Measurements from ENCODE around the gene ZNF605.
"Not testable (repeated sequence)": the region's sequence is repeated elsewhere in the genome, so short reads cannot be mapped to it uniquely, and the experiment has no call there.

ZNF605 gene

DNA sequence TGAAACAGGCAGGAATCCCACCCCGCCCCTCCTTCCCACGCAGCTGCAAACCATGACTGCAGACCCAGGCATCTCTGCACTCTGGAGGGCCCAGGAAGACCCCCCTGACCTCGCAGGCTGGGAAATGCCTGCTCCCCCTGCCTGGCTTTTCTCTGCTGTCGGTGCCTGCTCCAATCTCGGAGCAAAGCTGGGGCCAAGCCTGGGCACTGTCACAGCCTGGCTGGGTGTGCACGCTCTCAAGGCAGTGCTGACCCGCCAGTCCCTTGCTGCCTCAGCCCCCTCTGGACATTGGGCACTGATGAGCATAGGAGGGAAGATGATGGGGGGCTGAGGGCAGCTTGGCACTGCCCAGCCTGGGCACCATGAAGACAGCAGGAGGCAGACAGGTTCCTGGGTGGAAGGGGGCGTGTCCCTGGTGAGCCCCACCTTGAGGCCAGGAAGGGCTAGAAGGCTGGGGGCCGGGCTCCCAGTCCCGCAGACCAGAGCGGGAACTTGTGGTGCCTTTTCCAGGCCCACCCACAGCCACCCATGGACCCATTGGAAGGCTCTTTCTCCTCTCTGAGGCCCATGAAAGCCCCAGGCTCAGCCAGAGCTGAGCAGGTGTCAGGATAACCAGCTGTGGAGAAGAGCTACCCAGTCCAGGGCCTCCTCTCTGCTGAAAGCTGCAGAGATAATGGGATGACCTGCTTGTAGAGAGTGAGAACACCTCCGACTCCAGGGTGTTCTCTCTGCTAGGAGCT is 10.7 kb upstream of the ZNF605 start:
- H3K4me3 ChIP-seq (ENCODE audit: low read length) = no peak overlapping the region

DNA sequence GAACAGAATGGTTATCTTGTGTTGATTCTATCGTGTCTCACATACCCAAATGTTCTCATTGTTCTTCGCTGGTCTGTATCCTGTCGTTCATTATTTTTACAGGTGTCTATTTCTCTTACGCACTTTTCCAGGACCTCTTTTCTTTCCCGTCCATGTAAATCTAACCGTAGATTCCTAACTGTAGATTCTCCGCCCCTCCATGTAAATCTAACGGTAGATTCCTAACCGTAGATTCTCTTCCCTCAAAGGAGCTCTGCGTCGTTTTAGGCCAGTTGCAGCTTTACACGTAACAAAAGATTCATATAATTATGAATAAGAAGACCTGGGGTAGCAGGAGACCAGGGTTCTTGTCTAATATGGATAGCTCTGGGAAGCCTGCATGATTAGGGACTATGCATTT is 9.7 kb upstream of the ZNF605 start:
- DNase-seq = no peak
- no peaks in the 10 kb centered on the region for H4K20me1 ChIP-seq (ENCODE audit: insufficient read depth, low read length)
- no peaks in the 10 kb centered on the region for H3K9me2 ChIP-seq (replicated peaks; ENCODE audit: insufficient read depth, low read length)
- no peaks in the 10 kb centered on the region for H3K4me1 ChIP-seq (ENCODE audit: low read length)
- H3K36me3 ChIP-seq (replicated peaks; ENCODE audit: insufficient read depth, low read length) = no peaks in the 10 kb centered on the region
- H3K9ac ChIP-seq (ENCODE audit: low read length) = no peak overlapping the region
- TF ChIP-seq EZH2phosphoT487 (IDR thresholded peaks at IDR 0.05; ENCODE audit: low read length) = no peak
- TF ChIP-seq, protein P1, sequence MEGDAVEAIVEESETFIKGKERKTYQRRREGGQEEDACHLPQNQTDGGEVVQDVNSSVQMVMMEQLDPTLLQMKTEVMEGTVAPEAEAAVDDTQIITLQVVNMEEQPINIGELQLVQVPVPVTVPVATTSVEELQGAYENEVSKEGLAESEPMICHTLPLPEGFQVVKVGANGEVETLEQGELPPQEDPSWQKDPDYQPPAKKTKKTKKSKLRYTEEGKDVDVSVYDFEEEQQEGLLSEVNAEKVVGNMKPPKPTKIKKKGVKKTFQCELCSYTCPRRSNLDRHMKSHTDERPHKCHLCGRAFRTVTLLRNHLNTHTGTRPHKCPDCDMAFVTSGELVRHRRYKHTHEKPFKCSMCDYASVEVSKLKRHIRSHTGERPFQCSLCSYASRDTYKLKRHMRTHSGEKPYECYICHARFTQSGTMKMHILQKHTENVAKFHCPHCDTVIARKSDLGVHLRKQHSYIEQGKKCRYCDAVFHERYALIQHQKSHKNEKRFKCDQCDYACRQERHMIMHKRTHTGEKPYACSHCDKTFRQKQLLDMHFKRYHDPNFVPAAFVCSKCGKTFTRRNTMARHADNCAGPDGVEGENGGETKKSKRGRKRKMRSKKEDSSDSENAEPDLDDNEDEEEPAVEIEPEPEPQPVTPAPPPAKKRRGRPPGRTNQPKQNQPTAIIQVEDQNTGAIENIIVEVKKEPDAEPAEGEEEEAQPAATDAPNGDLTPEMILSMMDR (IDR thresholded peaks at IDR 0.05; ENCODE audit: low read length) = no peak
- TF ChIP-seq EZH2 (optimal IDR thresholded peaks at IDR 0.05; ENCODE audit: low read depth, low read length) = no peak
- no peaks in the 10 kb centered on the region for H3K79me2 ChIP-seq (ENCODE audit: low read length)
- H2AFZ ChIP-seq (ENCODE audit: low read length) = no peak overlapping the region
- no peak overlapping the region for H3K4me2 ChIP-seq (ENCODE audit: low read depth, low read length)
- H3K27me3 ChIP-seq (replicated peaks; ENCODE audit: insufficient read depth, low read length) = no peaks in the 10 kb centered on the region
- no peak overlapping the region for H3K27ac ChIP-seq (ENCODE audit: low read length)
- no peaks in the 10 kb centered on the region for H3F3A ChIP-seq (ENCODE audit: insufficient read depth, low read length)
- H3K4me3 ChIP-seq (ENCODE audit: low read length) = no peak overlapping the region
- no peaks in the 10 kb centered on the region for H3K9me3 ChIP-seq (replicated peaks; ENCODE audit: insufficient read depth, low read length)

More for the DNA sequence above, 10.7 kb upstream of the ZNF605 start:
- DNase-seq = no peak
- Histone ChIP-seq H2AFZ (ENCODE audit: low read length) (no peak overlapping the region), H4K20me1 (ENCODE audit: insufficient read depth, low read length) (no peaks in the 10 kb centered on the region), H3K9ac (ENCODE audit: low read length) (no peak overlapping the region), H3K9me2 (replicated peaks; ENCODE audit: insufficient read depth, low read length) (no peaks in the 10 kb centered on the region), H3K27ac (ENCODE audit: low read length) (no peak overlapping the region), H3K27me3 (replicated peaks; ENCODE audit: insufficient read depth, low read length) (no peaks in the 10 kb centered on the region), H3K36me3 (replicated peaks; ENCODE audit: insufficient read depth, low read length) (no peaks in the 10 kb centered on the region), H3K9me3 (replicated peaks; ENCODE audit: insufficient read depth, low read length) (no peaks in the 10 kb centered on the region), H3K79me2 (ENCODE audit: low read length) (no peaks in the 10 kb centered on the region), H3K4me2 (ENCODE audit: low read depth, low read length) (no peak overlapping the region), H3K4me1 (ENCODE audit: low read length) (no peaks in the 10 kb centered on the region), H3F3A (ENCODE audit: insufficient read depth, low read length) (no peaks in the 10 kb centered on the region)
- no peak for TF ChIP-seq EZH2phosphoT487 (IDR thresholded peaks at IDR 0.05; ENCODE audit: low read length)
- TF ChIP-seq EZH2 (optimal IDR thresholded peaks at IDR 0.05; ENCODE audit: low read depth, low read length) = no peak
- TF ChIP-seq, protein P1 (IDR thresholded peaks at IDR 0.05; ENCODE audit: low read length) = no peak

DNA sequence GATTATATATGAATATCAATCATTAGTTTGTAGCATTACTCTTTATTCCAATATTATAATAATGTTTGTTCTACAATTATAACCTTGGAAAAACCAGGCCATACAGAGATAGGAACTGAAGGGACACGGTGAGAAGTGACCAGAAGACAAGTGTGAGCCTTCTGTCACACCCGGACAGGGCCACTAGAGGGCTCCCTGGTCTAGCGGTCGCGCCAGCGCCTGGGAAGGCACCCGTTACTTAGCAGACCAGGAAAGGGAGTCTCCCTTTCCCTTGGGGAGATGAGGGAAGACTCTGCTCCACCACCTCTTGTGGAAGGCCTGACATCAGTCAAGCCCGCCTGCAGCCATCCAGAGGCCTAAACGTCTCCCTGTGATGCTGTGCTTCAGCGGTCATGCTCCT is 7.8 kb upstream of the ZNF605 start:
- H3K4me2 ChIP-seq (ENCODE audit: low read depth, low read length); H3K9me3 ChIP-seq (replicated peaks; ENCODE audit: insufficient read depth, low read length): not testable (repeated sequence)

DNA sequence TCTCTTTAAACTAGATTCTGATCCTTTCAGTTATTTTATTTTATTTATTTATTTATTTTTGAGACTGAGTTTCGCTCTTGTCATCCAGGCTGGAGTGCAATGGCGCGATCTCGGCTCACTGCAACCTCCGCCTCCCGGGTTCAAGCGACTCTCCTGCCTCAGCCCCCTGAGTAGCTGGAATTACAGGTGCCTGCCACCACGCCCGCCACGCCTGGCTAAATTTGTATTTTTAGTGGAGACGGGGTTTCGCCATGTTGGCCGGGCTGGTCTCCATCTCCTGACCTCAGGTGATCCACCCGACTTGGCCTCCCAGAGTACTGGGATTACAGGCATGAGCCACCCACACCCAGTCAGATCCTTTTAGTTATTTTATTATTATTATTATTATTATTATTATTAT is 5.7 kb upstream of the ZNF605 start:
- H4K20me1 ChIP-seq (ENCODE audit: insufficient read depth, low read length); H3K4me2 ChIP-seq (ENCODE audit: low read depth, low read length); H3K9ac ChIP-seq (ENCODE audit: low read length); H3K27ac ChIP-seq (ENCODE audit: low read length); H3K9me3 ChIP-seq (replicated peaks; ENCODE audit: insufficient read depth, low read length); H3K4me3 ChIP-seq (ENCODE audit: low read length); H2AFZ ChIP-seq (ENCODE audit: low read length); DNase-seq; H3K79me2 ChIP-seq (ENCODE audit: low read length); H3K36me3 ChIP-seq (replicated peaks; ENCODE audit: insufficient read depth, low read length); H3K9me2 ChIP-seq (replicated peaks; ENCODE audit: insufficient read depth, low read length); H3K27me3 ChIP-seq (replicated peaks; ENCODE audit: insufficient read depth, low read length); H3K4me1 ChIP-seq (ENCODE audit: low read length); H3F3A ChIP-seq (ENCODE audit: insufficient read depth, low read length): not testable (repeated sequence)

More for the DNA sequence above, 7.8 kb upstream of the ZNF605 start:
- not testable (repeated sequence) for H3K4me3 ChIP-seq (ENCODE audit: low read length); H3K27me3 ChIP-seq (replicated peaks; ENCODE audit: insufficient read depth, low read length); H3K4me1 ChIP-seq (ENCODE audit: low read length); H4K20me1 ChIP-seq (ENCODE audit: insufficient read depth, low read length); H3K9me2 ChIP-seq (replicated peaks; ENCODE audit: insufficient read depth, low read length); H3K79me2 ChIP-seq (ENCODE audit: low read length); H3K36me3 ChIP-seq (replicated peaks; ENCODE audit: insufficient read depth, low read length); H3K27ac ChIP-seq (ENCODE audit: low read length); H3F3A ChIP-seq (ENCODE audit: insufficient read depth, low read length); DNase-seq; H2AFZ ChIP-seq (ENCODE audit: low read length); H3K9ac ChIP-seq (ENCODE audit: low read length)

Measured in MM.1S (cell line).